K562 (cell line): Measurements from ENCODE around the gene TRAPPC5. TPM values are rescaled to one million over a fixed set of nuclear protein-coding genes. Genes with fewer than 3 reads are reported as not detected.
A peak's percentile ranks its signal among the peaks of the same experiment; 100 is the strongest.

Experiments
- ATAC-seq: fragments of 200-7000 bp; cut with Tn5 transposase; 3 replicates; pipeline ENCODE4 v1.9.1; 2020; ENCODE audit warnings: moderate library complexity
- BruUV-seq: library from RNA; stranded (reverse); fragments of 400-500 nt; replicated peaks from 2 replicates; lab custom pipeline; 2021; lab: Mats Ljungman, UMichigan
- CTCF ChIA-PET: fragments of 300-600 bp; formaldehyde crosslinking; extraction: SDS; loops from one replicate; lab custom pipeline; 2021; ENCODE audit warnings: low intra/inter-chr PET ratio; lab: Yijun Ruan, JAX
- POLR2A ChIA-PET: fragments of 300-600, 350-650 bp; sonication (Branson Sonifier 250); formaldehyde crosslinking; extraction: SDS; loops from one replicate; lab custom pipeline; 2021; ENCODE audit warnings: antibody characterized with exemption, inconsistent platforms; lab: Yijun Ruan, JAX
- DNase-seq, 4 experiments: peaks; one replicate each; pipeline versions ENCODE4 v3.0.0 to v3.0.0-alpha.2; 2011 to 2018; ENCODE audit warnings: low spot score in 3 of 4, mixed read lengths in 3 of 4; ENCODE audit errors: extremely low read depth in 1 of 4
- FAIRE-seq: peaks from 2 replicates; lab custom pipeline; 2011; peaks lifted over from hg19 to GRCh38; lab: Jason Lieb, UNC
- H2AFZ ChIP-seq: 2 replicates; pipeline ENCODE4 v1.6.0; 2011; ENCODE audit warnings: low read depth, low read length, control low read depth, inconsistent platforms
- H3K27ac ChIP-seq: fragments of 200-600 bp; 3 replicates; pipeline ENCODE4 v1.8.0; 2011; ENCODE audit warnings: low read depth, mild to moderate bottlenecking, control low read depth, inconsistent platforms, low read length, moderate library complexity, mixed read lengths; ENCODE audit errors: extremely low read depth
- H3K27me3 ChIP-seq, 2 experiments: fragments of 300-600 bp in 1 of 2; 2 replicates in 1 of 2; 3 replicates in 1 of 2; pipeline versions ENCODE4 v1.6.0 to v1.8.0; 2011; ENCODE audit warnings: inconsistent platforms in 2 of 2, low read length in 2 of 2, mild to moderate bottlenecking in 1 of 2, mixed read lengths in 1 of 2, moderate library complexity in 1 of 2; ENCODE audit not compliant: control insufficient read depth in 2 of 2, insufficient read depth in 2 of 2
- H3K36me3 ChIP-seq: fragments of 300-600 bp; 3 replicates; pipeline ENCODE4 v1.8.0; 2011; ENCODE audit warnings: mild to moderate bottlenecking, low read length, inconsistent platforms; ENCODE audit not compliant: control insufficient read depth, insufficient read depth
- H3K4me1 ChIP-seq, 2 experiments: fragments of 200-600 bp in 1 of 2; replicated peaks in 1 of 2; 2 replicates in 1 of 2; 3 replicates in 1 of 2; pipeline versions ENCODE4 v1.5.1 to v1.8.0; 2011; ENCODE audit warnings: inconsistent platforms in 2 of 2, low read length in 2 of 2, mild to moderate bottlenecking in 1 of 2, mixed read lengths in 1 of 2, moderate library complexity in 1 of 2; ENCODE audit not compliant: control insufficient read depth in 2 of 2, insufficient read depth in 2 of 2
- H3K4me2 ChIP-seq: 2 replicates; pipeline ENCODE4 v1.6.1; 2011; ENCODE audit warnings: low read length, control low read depth, inconsistent platforms, mixed read lengths; ENCODE audit not compliant: insufficient read depth
- H3K4me3 ChIP-seq: fragments of 200-600 bp; sonication (generic), shearing (Covaris generic); 2 replicates; pipeline ENCODE4 v1.5.1; 2016; ENCODE audit warnings: control low read depth, inconsistent platforms
- H3K79me2 ChIP-seq: fragments of 200-600 bp; 3 replicates; pipeline ENCODE4 v1.8.0; 2011; ENCODE audit warnings: low read length, inconsistent platforms; ENCODE audit not compliant: control insufficient read depth, insufficient read depth
- H3K9ac ChIP-seq, 2 experiments: 2 replicates each; pipeline versions ENCODE4 v1.6.0 to v1.6.1; 2011; ENCODE audit warnings: low read depth in 2 of 2, low read length in 2 of 2, control low read depth in 1 of 2, inconsistent platforms in 1 of 2, mild to moderate bottlenecking in 1 of 2, mixed read lengths in 1 of 2; ENCODE audit not compliant: insufficient read depth in 1 of 2
- H3K9me1 ChIP-seq: one replicate; pipeline ENCODE4 v1.6.0; 2011; ENCODE audit warnings: inconsistent platforms, mild to moderate bottlenecking, low read length, moderate library complexity; ENCODE audit not compliant: control insufficient read depth, insufficient read depth
- H3K9me3 ChIP-seq: replicated peaks from 2 replicates; pipeline ENCODE4 v1.5.1; 2011; ENCODE audit warnings: low read depth, low read length, inconsistent platforms; ENCODE audit not compliant: control insufficient read depth, insufficient read depth
- H4K20me1 ChIP-seq: replicated peaks from 2 replicates; pipeline ENCODE4 v1.6.1; 2011; ENCODE audit warnings: low read length, inconsistent platforms, mixed read lengths; ENCODE audit not compliant: control insufficient read depth, insufficient read depth
- ADNP ChIP-seq: fragments of 200-800 bp; sonication (Bioruptor generic); IDR thresholded peaks from 2 replicates; pipeline ENCODE4 v1.6.1; 2016; ENCODE audit warnings: missing genetic modification characterization, missing compliant biosample characterization
- BDP1 ChIP-seq: IDR thresholded peaks from 3 replicates; pipeline ENCODE4 v1.6.1; 2011; ENCODE audit not compliant: insufficient read length, insufficient read depth
- CREM ChIP-seq: IDR thresholded peaks from 2 replicates; pipeline ENCODE4 v1.6.1; 2014; ENCODE audit warnings: antibody characterized with exemption, low read depth
- EP300 ChIP-seq: IDR thresholded peaks from 2 replicates; pipeline ENCODE4 v1.6.1; 2012; ENCODE audit warnings: low read length, improper control_type of control experiment
- FOXA1 ChIP-seq: fragments of 450-650 bp; IDR thresholded peaks from 2 replicates; pipeline ENCODE4 v1.6.1; 2016; ENCODE audit warnings: mild to moderate bottlenecking, borderline replicate concordance
- HES1 ChIP-seq: fragments of 450-650 bp; IDR thresholded peaks from 2 replicates; pipeline ENCODE4 v1.6.1; 2016; ENCODE audit warnings: low read depth, mild to moderate bottlenecking, moderate library complexity
- KLF1 ChIP-seq: fragments of 450-650 bp; IDR thresholded peaks from 2 replicates; pipeline ENCODE4 v1.6.1; 2016; ENCODE audit warnings: missing genetic modification characterization, missing compliant biosample characterization
- MTA1 ChIP-seq: fragments of 450-650 bp; IDR thresholded peaks from 2 replicates; pipeline ENCODE4 v1.6.1; 2017; ENCODE audit warnings: borderline replicate concordance
- MTA2 ChIP-seq: fragments of 450-650 bp; IDR thresholded peaks from 2 replicates; pipeline ENCODE4 v1.6.1; 2016; ENCODE audit warnings: low read depth
- MTA3 ChIP-seq: fragments of 450-650 bp; formaldehyde crosslinking; IDR thresholded peaks from 2 replicates; pipeline ENCODE4 v1.6.1; 2017; ENCODE audit warnings: mild to moderate bottlenecking, borderline replicate concordance
- PTRF ChIP-seq: fragments of 450-650 bp; IDR thresholded peaks from 2 replicates; pipeline ENCODE4 v1.6.1; 2016; ENCODE audit warnings: mild to moderate bottlenecking, missing genetic modification characterization, missing compliant biosample characterization
- SPI1 ChIP-seq: IDR thresholded peaks from 2 replicates; pipeline ENCODE4 v1.6.1; 2011; ENCODE audit warnings: low read depth, low read length, control low read depth, borderline replicate concordance
- TAF1 ChIP-seq: IDR thresholded peaks from 2 replicates; pipeline ENCODE4 v1.6.1; 2011; ENCODE audit warnings: mild to moderate bottlenecking, low read length, moderate library complexity; ENCODE audit not compliant: insufficient read depth, control insufficient read depth, severe bottlenecking; ENCODE audit errors: extremely low read depth
- ZNF766 ChIP-seq: fragments of 200-800 bp; sonication (Bioruptor generic); conservative IDR thresholded peaks from 2 replicates; pipeline ENCODE4 v1.6.1; 2016; ENCODE audit warnings: missing genetic modification characterization, missing compliant biosample characterization
- WGBS: fragments of 100-300 bp; shearing (Covaris generic); methylation state at CpG from one replicate; pipeline ENCODE4 v1.1.6; 2016; ENCODE audit warnings: low coverage, mixed read lengths; ENCODE audit not compliant: insufficient coverage; ENCODE audit errors: missing lambda C conversion rate; 5-methylcytosine and 5-hydroxymethylcytosine counted together
- in situ Hi-C: fragments of 300-500 bp; cut with MboI; formaldehyde crosslinking; loops from 4 replicates; pipeline ENCODE4 v1.15.0; 2018; ENCODE audit warnings: inconsistent platforms, mixed read lengths
- intact Hi-C: fragments of 100-400 bp; cut with micrococcal nuclease; formaldehyde crosslinking; loops from 2 replicates; pipeline ENCODE4 v1.14.2; 2022
- polyA plus RNA-seq, 8 experiments: library from polyadenylated mRNA; depleted of rRNA in 4 of 8; stranded (reverse) in 5 of 8; unstranded in 3 of 8; fragments of >200 nt; fragmentation: Nextera tagmentation in 2 of 8; fragmentation: Illumina TruSeq in 1 of 8; extraction: Ambion mirVana in 2 of 8; extraction: Trizol in 1 of 8; gene quantifications; 2 replicates each; pipeline versions ENCODE4 v1.2.1 to v1.2.3, GENCODE V29; 2011 to 2014; ENCODE audit warnings: inconsistent platforms in 1 of 8, missing spikeins in 1 of 8
- total RNA-seq, 7 experiments: library from RNA; depleted of rRNA in 6 of 7; stranded (reverse); fragments of >200 nt in 6 of 7; fragmentation: Illumina TruSeq in 2 of 7; extraction: Trizol in 2 of 7; gene quantifications; 2 replicates each; pipeline versions ENCODE4 v1.2.1 to v1.2.3, GENCODE V29; 2011 to 2021; ENCODE audit warnings: low replicate concordance in 1 of 7
- TF ChIP-seq, protein P1 (sequence below): sonication (generic); IDR thresholded peaks from 2 replicates; pipeline ENCODE4 v1.6.1; 2016

The TRAPPC5 gene
- total and polyA plus RNA-seq, 9 of the 15 experiments (the other 6 are each of a cell fraction or from before 2014, with no cell fraction given) = 2.0 to 76.9 (median 29.3) TPM

- intact Hi-C loops = no loop called here
- Histone ChIP-seq H3K79me2 (no peaks in the 10 kb centered on the region), H3K9me1 (no peaks in the 10 kb centered on the region), H3K27ac (no peak overlapping the region)
- DNase-seq = no peak
- TF ChIP-seq MTA3 (no peak), CREM (peak; percentile 33; the same call in 1 of the 2 replicates)
- TF ChIP-seq, all 486 proteins: peak for 1
- in situ Hi-C loops = no loop called here
- Histone ChIP-seq H2AFZ (no peak overlapping the region), H3K4me3 (no peak overlapping the region), H3K27me3 (peaks cover 19 to 39% of the 10 kb centered on the region in 2 experiments; a peak in 4 of 5 replicates), H3K4me2 (no peak overlapping the region; the same call in 1 of the 2 replicates), H3K9ac (peak overlapping the region in 1 of 2 experiments; percentile 13; a peak in 1 of 4 replicates), H3K36me3 (no peaks in the 10 kb centered on the region), H3K9me3 (peaks cover 5% of the 10 kb centered on the region; the same call in 1 of the 2 replicates), H3K4me1 (peaks cover 0 to 10% of the 10 kb centered on the region in 2 experiments; a peak in 2 of 5 replicates), H4K20me1 (no peaks in the 10 kb centered on the region)
- ATAC-seq (no peak), FAIRE-seq (no peak)
- BruUV-seq = no TSS peak
- ChIA-PET CTCF (no interaction called here), POLR2A (no interaction called here)
- WGBS = 4% methylated on average over 7 of the region's 9 CpGs
Measured at GRCh38 chr19:7670790-7671189, 9.8 kb upstream of the TRAPPC5 start.

DNA sequence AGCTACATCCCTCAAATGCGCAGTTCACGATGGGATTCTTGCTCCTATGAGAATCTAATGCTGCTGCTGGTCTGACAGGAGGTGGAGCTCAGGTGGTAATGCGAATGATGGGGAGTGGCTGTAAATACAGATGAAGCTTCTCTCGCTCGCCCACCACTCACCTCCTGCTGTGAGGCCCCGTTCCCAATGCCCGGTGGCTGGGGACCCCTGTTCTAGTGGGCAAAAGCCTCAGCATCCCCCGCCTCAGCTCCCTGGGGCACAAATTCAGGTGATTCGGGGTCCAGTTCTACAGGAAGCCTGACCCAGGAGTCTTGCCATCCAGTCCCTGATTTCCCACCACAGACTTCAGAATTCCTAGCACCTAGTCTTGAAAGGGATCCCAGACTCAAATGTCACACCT is 8.1 kb upstream of the TRAPPC5 start:
- ChIA-PET POLR2A (interaction anchor here (0.6 kb wide), 1 partner anchor 14 kb away, joined by 3 read pairs; no protein-coding TSS in a partner anchor), CTCF (no interaction called here)
- no peak for FAIRE-seq
- Histone ChIP-seq H3K9me1 (no peaks in the 10 kb centered on the region), H3K4me3 (no peak overlapping the region), H3K4me1 (peaks cover 0 to 10% of the 10 kb centered on the region in 2 experiments; a peak in 2 of 5 replicates), H3K27me3 (peaks cover 14 to 41% of the 10 kb centered on the region in 2 experiments; a peak in 4 of 5 replicates), H3K9me3 (peaks cover 5% of the 10 kb centered on the region; the same call in 1 of the 2 replicates), H4K20me1 (no peaks in the 10 kb centered on the region), H3K27ac (no peak overlapping the region), H3K9ac (no peak overlapping the region), H3K79me2 (no peaks in the 10 kb centered on the region), H3K36me3 (no peaks in the 10 kb centered on the region), H3K4me2 (no peak overlapping the region), H2AFZ (no peak overlapping the region)
- no TSS peak for BruUV-seq
- in situ Hi-C loops = no loop called here
- intact Hi-C loops = no loop called here
- no peak for ATAC-seq
- DNase-seq = no peak
- WGBS = 7% methylated on average over 9 of the region's 9 CpGs
- no peak for TF ChIP-seq ZNF766 (CRISPR knock-in tag)
- no peak for TF ChIP-seq TAF1
- no peak for TF ChIP-seq EP300
- TF ChIP-seq ADNP (tag) = no peak
- TF ChIP-seq HES1 = no peak
- TF ChIP-seq KLF1 (tag) = no peak
- TF ChIP-seq SPI1 = no peak
- TF ChIP-seq PTRF (tag) = no peak
- TF ChIP-seq MTA1 = no peak
- TF ChIP-seq, protein P1, sequence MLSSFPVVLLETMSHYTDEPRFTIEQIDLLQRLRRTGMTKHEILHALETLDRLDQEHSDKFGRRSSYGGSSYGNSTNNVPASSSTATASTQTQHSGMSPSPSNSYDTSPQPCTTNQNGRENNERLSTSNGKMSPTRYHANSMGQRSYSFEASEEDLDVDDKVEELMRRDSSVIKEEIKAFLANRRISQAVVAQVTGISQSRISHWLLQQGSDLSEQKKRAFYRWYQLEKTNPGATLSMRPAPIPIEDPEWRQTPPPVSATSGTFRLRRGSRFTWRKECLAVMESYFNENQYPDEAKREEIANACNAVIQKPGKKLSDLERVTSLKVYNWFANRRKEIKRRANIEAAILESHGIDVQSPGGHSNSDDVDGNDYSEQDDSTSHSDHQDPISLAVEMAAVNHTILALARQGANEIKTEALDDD = no peak
- no peak for TF ChIP-seq BDP1
- no peak for TF ChIP-seq MTA2
- TF ChIP-seq FOXA1 = no peak
